Activated CD8-positive, alpha-beta memory T cell treated with anti-CD3 and anti-CD28 coated beads for 48 hours (primary cell): ENCODE data around the gene SMOC1.

ENCODE experiments used
- DNase-seq, 3 experiments: peaks; one replicate each; pipeline ENCODE4 v3.0.0-alpha.2; 2020; ENCODE audit warnings: low read depth in 2 of 3, low spot score in 2 of 3

Gene SMOC1

DNA sequence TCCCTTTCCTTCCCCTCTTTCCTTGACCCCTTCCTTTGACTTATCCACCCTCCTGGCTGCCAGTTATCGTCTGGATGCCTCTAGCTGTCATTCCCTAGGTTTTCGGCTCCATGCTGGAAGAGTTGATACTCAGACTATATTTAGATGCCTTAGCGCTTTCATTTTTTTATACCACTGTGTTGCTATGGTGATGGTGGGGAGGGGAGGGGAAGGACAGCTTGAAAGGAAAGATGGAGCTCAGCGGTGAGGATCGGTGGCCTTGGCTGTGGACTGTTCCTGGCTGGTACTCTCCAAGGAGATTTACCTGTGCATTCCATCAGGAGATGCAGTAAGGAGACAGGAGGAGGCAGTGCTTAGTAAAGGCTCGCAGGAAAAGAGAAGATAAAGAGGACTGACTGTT, 200.9 kb downstream of the SMOC1 start:
- no peak for DNase-seq
